Measurements from ENCODE around the gene DCDC2B. TPM values are rescaled to one million over a fixed set of nuclear protein-coding genes. Genes with fewer than 3 reads are reported as not detected.

DCDC2B gene
- total and polyA plus RNA-seq, 9 of the 15 experiments (the other 6 are each of a cell fraction or from before 2014, with no cell fraction given): not detected

DNA sequence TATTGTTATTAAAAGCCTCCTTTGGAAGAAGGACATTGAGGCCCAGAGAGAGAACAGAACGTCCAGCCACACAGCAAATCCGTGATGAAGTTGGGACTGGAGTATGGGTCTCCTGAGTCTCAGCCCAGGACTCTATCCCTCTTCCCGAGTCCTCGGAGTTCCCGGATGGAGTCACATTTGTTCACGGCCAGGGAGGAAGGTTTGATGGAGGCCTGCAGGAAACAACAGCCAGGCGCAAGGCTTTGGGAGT is 29.8 kb upstream of the DCDC2B start (continued):
- TF ChIP-seq ZC3H4 (CRISPR knock-in tag; IDR thresholded peaks at IDR 0.05; ENCODE audit: borderline replicate concordance): no peak
- TF ChIP-seq PHF8 (IDR thresholded peaks at IDR 0.05; ENCODE audit: borderline replicate concordance, low read length): no peak
- TF ChIP-seq RBM15 (IDR thresholded peaks at IDR 0.05; ENCODE audit: insufficient read depth, low read length): no peak
- no peak; the same call in 1 of the 2 replicates for TF ChIP-seq NFXL1 (CRISPR knock-in tag; IDR thresholded peaks at IDR 0.05)
- TF ChIP-seq SMC3 (conservative IDR thresholded peaks at IDR 0.05; ENCODE audit: insufficient read depth, low read depth, low read length): no peak
- no peak for TF ChIP-seq LEF1 (IDR thresholded peaks at IDR 0.05)
- TF ChIP-seq, protein P1, sequence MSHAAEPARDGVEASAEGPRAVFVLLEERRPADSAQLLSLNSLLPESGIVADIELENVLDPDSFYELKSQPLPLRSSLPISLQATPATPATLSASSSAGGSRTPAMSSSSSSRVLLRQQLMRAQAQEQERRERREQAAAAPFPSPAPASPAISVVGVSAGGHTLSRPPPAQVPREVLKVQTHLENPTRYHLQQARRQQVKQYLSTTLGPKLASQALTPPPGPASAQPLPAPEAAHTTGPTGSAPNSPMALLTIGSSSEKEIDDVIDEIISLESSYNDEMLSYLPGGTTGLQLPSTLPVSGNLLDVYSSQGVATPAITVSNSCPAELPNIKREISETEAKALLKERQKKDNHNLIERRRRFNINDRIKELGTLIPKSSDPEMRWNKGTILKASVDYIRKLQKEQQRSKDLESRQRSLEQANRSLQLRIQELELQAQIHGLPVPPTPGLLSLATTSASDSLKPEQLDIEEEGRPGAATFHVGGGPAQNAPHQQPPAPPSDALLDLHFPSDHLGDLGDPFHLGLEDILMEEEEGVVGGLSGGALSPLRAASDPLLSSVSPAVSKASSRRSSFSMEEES (CRISPR knock-in tag; IDR thresholded peaks at IDR 0.05): no peak; the same call in 1 of the 2 replicates
- TF ChIP-seq STAT6 (CRISPR knock-in tag; IDR thresholded peaks at IDR 0.05): no peak
- TF ChIP-seq EP400 (IDR thresholded peaks at IDR 0.05): no peak
- TF ChIP-seq POLR3G (IDR thresholded peaks at IDR 0.05; ENCODE audit: extremely low read depth, insufficient read length, insufficient replicate concordance): no peak
- TF ChIP-seq CREB3 (tag; conservative IDR thresholded peaks at IDR 0.05; ENCODE audit: low read depth): no peak
- no peak for TF ChIP-seq FOXK2 (conservative IDR thresholded peaks at IDR 0.05 in 1 of 2, IDR thresholded peaks at IDR 0.05 in 1 of 2; ENCODE audit: low read depth in 2 of 2)
- TF ChIP-seq CBX8 (IDR thresholded peaks at IDR 0.05; ENCODE audit: borderline replicate concordance, extremely low read depth, low read depth, low read length, poor library complexity, severe bottlenecking): no peak
- TF ChIP-seq ZNF3 (CRISPR knock-in tag; IDR thresholded peaks at IDR 0.05): no peak
- TF ChIP-seq RBM14 (IDR thresholded peaks at IDR 0.05; ENCODE audit: borderline replicate concordance, insufficient read depth, low read depth, low read length): no peak
- TF ChIP-seq, protein P2, sequence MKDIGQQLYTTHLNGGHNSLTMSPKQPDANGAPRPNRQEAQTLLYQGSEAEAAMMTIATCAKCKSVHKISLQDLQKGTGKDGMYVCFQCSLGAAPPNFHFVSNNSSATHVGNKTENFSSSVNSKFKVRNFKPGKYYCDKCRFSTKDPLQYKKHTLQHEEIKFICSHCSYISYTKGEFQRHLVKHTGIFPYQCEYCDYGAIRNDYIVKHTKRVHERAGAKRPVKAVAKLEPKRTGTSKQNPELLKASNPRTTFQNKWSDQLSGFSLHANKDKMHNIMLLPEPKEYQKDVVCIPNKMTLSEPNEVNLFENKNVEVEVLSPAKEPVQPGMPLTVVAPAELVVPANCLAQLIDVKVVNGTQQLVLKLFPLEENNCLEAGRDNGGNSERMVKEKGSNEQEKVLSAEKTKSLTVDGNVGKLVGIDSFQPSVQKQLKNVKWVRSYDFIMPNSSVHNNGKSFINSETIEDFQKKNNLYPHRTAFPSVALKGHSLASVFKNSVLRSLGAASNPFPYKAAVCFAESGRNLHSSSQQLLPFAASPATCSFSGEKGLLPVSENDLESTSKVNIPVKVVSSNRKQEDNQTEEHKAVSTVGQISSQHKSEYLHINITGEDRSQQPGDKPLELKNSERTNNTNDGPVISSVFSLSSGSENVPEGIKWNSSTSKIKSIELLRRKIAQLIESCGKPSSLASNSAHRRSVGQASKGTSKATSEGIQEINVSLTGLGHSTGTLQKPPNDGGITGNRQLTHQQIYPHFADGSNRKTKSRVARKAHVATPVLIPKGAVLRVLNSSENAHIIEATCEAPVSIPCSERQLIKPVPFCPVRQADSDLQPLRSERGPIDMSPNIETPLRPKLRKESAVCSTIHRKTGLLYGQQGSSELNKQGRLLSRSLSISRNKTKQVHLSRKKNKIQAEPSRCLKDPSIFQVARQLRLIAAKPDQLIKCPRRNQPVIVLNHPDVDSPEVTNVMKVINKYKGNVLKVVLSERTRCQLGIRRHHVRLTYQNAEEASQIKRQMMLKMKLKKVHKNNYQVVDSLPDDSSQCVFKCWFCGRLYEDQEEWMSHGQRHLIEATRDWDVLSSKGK (CRISPR knock-in tag; IDR thresholded peaks at IDR 0.05): no peak
- TF ChIP-seq ZNF146 (CRISPR knock-in tag; IDR thresholded peaks at IDR 0.05; ENCODE audit: unreplicated experiment): no peak
- TF ChIP-seq ETV5 (CRISPR knock-in tag; IDR thresholded peaks at IDR 0.05; ENCODE audit: low read depth): no peak
- TF ChIP-seq ZNF79 (CRISPR knock-in tag; IDR thresholded peaks at IDR 0.05; ENCODE audit: low read depth): no peak
- TF ChIP-seq THRAP3 (IDR thresholded peaks at IDR 0.05; ENCODE audit: borderline replicate concordance): no peak
- TF ChIP-seq KLF16 (IDR thresholded peaks at IDR 0.05): no peak

All from K562 (cell line).